Neural cell (in vitro differentiated cells): ENCODE data around the gene LRRC4B.

Experiments used
- EP300 ChIP-seq: fragments of 450-650 bp; conservative IDR thresholded peaks from 2 replicates; pipeline ENCODE4 v1.6.1; 2014; ENCODE audit warnings: antibody characterized with exemption, mild to moderate bottlenecking, moderate library complexity; ENCODE audit not compliant: poor library complexity, severe bottlenecking
- TF ChIP-seq, protein P1 (sequence below): fragments of 450-650 bp; IDR thresholded peaks from 2 replicates; pipeline ENCODE4 v1.5.1; 2014; ENCODE audit warnings: antibody characterized with exemption, mild to moderate bottlenecking, moderate library complexity; ENCODE audit not compliant: poor library complexity, severe bottlenecking
- TF ChIP-seq, protein P2 (sequence below): IDR thresholded peaks from 2 replicates; pipeline ENCODE4 v1.6.1; 2012; ENCODE audit warnings: borderline replicate concordance

DNA sequence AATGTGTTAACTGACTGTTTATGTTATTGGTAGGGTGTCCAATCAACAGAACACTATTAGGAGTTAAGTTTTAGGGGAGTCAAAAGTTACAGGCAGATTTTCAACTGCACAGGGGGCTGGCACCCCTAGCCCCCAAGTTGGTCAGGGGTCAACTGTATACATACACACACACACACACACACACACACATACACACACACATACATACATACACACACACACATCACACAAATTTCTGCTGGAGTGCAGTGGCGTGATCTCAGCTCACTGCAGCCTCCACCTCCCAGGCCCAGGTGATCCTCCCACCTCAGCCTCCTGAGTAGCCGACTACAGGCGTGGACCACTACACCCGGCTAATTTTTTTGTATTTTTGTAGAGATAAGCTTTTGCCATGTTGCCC, 10.2 kb downstream of the LRRC4B start:
- TF ChIP-seq, protein P1, sequence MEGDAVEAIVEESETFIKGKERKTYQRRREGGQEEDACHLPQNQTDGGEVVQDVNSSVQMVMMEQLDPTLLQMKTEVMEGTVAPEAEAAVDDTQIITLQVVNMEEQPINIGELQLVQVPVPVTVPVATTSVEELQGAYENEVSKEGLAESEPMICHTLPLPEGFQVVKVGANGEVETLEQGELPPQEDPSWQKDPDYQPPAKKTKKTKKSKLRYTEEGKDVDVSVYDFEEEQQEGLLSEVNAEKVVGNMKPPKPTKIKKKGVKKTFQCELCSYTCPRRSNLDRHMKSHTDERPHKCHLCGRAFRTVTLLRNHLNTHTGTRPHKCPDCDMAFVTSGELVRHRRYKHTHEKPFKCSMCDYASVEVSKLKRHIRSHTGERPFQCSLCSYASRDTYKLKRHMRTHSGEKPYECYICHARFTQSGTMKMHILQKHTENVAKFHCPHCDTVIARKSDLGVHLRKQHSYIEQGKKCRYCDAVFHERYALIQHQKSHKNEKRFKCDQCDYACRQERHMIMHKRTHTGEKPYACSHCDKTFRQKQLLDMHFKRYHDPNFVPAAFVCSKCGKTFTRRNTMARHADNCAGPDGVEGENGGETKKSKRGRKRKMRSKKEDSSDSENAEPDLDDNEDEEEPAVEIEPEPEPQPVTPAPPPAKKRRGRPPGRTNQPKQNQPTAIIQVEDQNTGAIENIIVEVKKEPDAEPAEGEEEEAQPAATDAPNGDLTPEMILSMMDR: no peak
- no peak for TF ChIP-seq EP300
- TF ChIP-seq, protein P2, sequence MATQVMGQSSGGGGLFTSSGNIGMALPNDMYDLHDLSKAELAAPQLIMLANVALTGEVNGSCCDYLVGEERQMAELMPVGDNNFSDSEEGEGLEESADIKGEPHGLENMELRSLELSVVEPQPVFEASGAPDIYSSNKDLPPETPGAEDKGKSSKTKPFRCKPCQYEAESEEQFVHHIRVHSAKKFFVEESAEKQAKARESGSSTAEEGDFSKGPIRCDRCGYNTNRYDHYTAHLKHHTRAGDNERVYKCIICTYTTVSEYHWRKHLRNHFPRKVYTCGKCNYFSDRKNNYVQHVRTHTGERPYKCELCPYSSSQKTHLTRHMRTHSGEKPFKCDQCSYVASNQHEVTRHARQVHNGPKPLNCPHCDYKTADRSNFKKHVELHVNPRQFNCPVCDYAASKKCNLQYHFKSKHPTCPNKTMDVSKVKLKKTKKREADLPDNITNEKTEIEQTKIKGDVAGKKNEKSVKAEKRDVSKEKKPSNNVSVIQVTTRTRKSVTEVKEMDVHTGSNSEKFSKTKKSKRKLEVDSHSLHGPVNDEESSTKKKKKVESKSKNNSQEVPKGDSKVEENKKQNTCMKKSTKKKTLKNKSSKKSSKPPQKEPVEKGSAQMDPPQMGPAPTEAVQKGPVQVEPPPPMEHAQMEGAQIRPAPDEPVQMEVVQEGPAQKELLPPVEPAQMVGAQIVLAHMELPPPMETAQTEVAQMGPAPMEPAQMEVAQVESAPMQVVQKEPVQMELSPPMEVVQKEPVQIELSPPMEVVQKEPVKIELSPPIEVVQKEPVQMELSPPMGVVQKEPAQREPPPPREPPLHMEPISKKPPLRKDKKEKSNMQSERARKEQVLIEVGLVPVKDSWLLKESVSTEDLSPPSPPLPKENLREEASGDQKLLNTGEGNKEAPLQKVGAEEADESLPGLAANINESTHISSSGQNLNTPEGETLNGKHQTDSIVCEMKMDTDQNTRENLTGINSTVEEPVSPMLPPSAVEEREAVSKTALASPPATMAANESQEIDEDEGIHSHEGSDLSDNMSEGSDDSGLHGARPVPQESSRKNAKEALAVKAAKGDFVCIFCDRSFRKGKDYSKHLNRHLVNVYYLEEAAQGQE: no peak
